Measurements from ENCODE around the gene SELPLG.
"Not testable (repeated sequence)": the region's sequence is repeated elsewhere in the genome, so short reads cannot be mapped to it uniquely, and the experiment has no call there.

- TF ChIP-seq, protein P1, sequence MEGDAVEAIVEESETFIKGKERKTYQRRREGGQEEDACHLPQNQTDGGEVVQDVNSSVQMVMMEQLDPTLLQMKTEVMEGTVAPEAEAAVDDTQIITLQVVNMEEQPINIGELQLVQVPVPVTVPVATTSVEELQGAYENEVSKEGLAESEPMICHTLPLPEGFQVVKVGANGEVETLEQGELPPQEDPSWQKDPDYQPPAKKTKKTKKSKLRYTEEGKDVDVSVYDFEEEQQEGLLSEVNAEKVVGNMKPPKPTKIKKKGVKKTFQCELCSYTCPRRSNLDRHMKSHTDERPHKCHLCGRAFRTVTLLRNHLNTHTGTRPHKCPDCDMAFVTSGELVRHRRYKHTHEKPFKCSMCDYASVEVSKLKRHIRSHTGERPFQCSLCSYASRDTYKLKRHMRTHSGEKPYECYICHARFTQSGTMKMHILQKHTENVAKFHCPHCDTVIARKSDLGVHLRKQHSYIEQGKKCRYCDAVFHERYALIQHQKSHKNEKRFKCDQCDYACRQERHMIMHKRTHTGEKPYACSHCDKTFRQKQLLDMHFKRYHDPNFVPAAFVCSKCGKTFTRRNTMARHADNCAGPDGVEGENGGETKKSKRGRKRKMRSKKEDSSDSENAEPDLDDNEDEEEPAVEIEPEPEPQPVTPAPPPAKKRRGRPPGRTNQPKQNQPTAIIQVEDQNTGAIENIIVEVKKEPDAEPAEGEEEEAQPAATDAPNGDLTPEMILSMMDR (IDR thresholded peaks at IDR 0.05; ENCODE audit: borderline replicate concordance, extremely low read depth, low read length, poor library complexity, severe bottlenecking): not testable (repeated sequence)
- not testable (repeated sequence) for TF ChIP-seq EZH2 (IDR thresholded peaks at IDR 0.05; ENCODE audit: borderline replicate concordance, low read depth, low read length, severe bottlenecking)
Measured at GRCh38 chr12:108590463-108590862, 43.2 kb downstream of the SELPLG start.
